Bladder microvascular endothelial cell (primary cell): Measurements from ENCODE around the gene SLC25A46. TPM values are rescaled to one million over a fixed set of nuclear protein-coding genes. Genes with fewer than 3 reads are reported as not detected.

ENCODE experiments used
- total RNA-seq: library from RNA; depleted of rRNA; stranded (reverse); fragments of >200 nt; gene quantifications from 2 replicates; pipeline ENCODE4 v1.2.3, GENCODE V29; 2014

The SLC25A46 gene
- 44.7 and 63.1 TPM in 2 replicates for total RNA-seq

GRCh38 chr5:110738812-110739651, at the start of gene SLC25A46:
Gene SLC25A46, plus strand, starts transcription at chr5:110739007. Its CDS starts 113 bp downstream, at chr5:110739120.

GRCh38 chr5:110726249-110727024, 12.4 kb upstream of the SLC25A46 start, which contains the start of gene TMEM232:
Gene TMEM232, minus strand, starts transcription at chr5:110726671. Its CDS starts 59,319 bp downstream, at chr5:110667352.

Other genes starting within 250 kb of the SLC25A46 start
- gene TMEM232, start 12.3 kb upstream of the SLC25A46 start, total RNA-seq: 0.32 and 0.63 TPM in 2 replicates